Mucosa of stomach (tissue), 1 donor: ENCODE measurements around the gene MGRN1.

ENCODE experiments used
- H3K27me3 ChIP-seq: one replicate; pipeline ENCODE4 v1.7.0; 2013; ENCODE audit warnings: mild to moderate bottlenecking, low read length; ENCODE audit not compliant: control insufficient read depth, insufficient read depth
- H3K36me3 ChIP-seq: one replicate; pipeline ENCODE4 v1.7.0; 2013; ENCODE audit warnings: low read length; ENCODE audit not compliant: control insufficient read depth, insufficient read depth
- H3K4me1 ChIP-seq: one replicate; pipeline ENCODE4 v1.7.0; 2013; ENCODE audit warnings: mild to moderate bottlenecking, low read length; ENCODE audit not compliant: control insufficient read depth, insufficient read depth
- H3K4me3 ChIP-seq: one replicate; pipeline ENCODE4 v1.7.0; 2013; ENCODE audit warnings: low read length
- H3K9ac ChIP-seq: one replicate; pipeline ENCODE4 v1.7.0; 2013; ENCODE audit warnings: mild to moderate bottlenecking, low read length, moderate library complexity
- H3K9me3 ChIP-seq: one replicate; pipeline ENCODE4 v1.7.0; 2013; ENCODE audit warnings: mild to moderate bottlenecking, low read length, moderate library complexity; ENCODE audit not compliant: control insufficient read depth
- donor health status: Pancreatic carcinoma.

The MGRN1 gene

GRCh38 chr16:4624015-4624826, at the start of gene MGRN1:
TSS of gene MGRN1 (plus strand) at chr16:4624826. CDS start at chr16:4624961, 135 bp downstream.
- no peaks in the 10 kb centered on the region for H3K36me3 ChIP-seq
- H3K9ac ChIP-seq = peak within 1 kb of the TSS; percentile 98
- no peaks in the 10 kb centered on the region for H3K9me3 ChIP-seq
- peaks cover 17% of the 10 kb centered on the region for H3K4me1 ChIP-seq
- H3K4me3 ChIP-seq = peak within 1 kb of the TSS; percentile 59
- H3K27me3 ChIP-seq = no peaks in the 10 kb centered on the region

GRCh38 chr16:4574919-4575705, 49.5 kb upstream of the MGRN1 start:
- H3K4me3 ChIP-seq = no peak overlapping the region

GRCh38 chr16:4576008-4576407, 48.6 kb upstream of the MGRN1 start:
- Histone ChIP-seq H3K27me3 (no peaks in the 10 kb centered on the region), H3K4me1 (no peaks in the 10 kb centered on the region), H3K9ac (no peak overlapping the region), H3K36me3 (no peaks in the 10 kb centered on the region), H3K9me3 (no peaks in the 10 kb centered on the region), H3K4me3 (no peak overlapping the region)

More at GRCh38 chr16:4574919-4575705, 49.5 kb upstream of the MGRN1 start:
- Histone ChIP-seq H3K36me3 (no peaks in the 10 kb centered on the region), H3K9ac (no peak overlapping the region), H3K4me1 (no peaks in the 10 kb centered on the region), H3K27me3 (no peaks in the 10 kb centered on the region), H3K9me3 (no peaks in the 10 kb centered on the region)

GRCh38 chr16:4578961-4579530, 45.6 kb upstream of the MGRN1 start:
- no peaks in the 10 kb centered on the region for H3K27me3 ChIP-seq
- no peaks in the 10 kb centered on the region for H3K36me3 ChIP-seq
- H3K4me1 ChIP-seq = no peaks in the 10 kb centered on the region
- no peak overlapping the region for H3K4me3 ChIP-seq
- H3K9ac ChIP-seq = no peak overlapping the region
- H3K9me3 ChIP-seq = no peaks in the 10 kb centered on the region

GRCh38 chr16:4580250-4580649, 44.4 kb upstream of the MGRN1 start:
- no peaks in the 10 kb centered on the region for H3K4me1 ChIP-seq
- no peak overlapping the region for H3K9ac ChIP-seq
- H3K27me3 ChIP-seq = no peaks in the 10 kb centered on the region
- H3K4me3 ChIP-seq = no peak overlapping the region
- no peaks in the 10 kb centered on the region for H3K9me3 ChIP-seq
- H3K36me3 ChIP-seq = no peaks in the 10 kb centered on the region

GRCh38 chr16:4583906-4584305, 40.7 kb upstream of the MGRN1 start:
- Histone ChIP-seq H3K9me3 (peaks cover 7% of the 10 kb centered on the region), H3K9ac (no peak overlapping the region), H3K36me3 (no peaks in the 10 kb centered on the region), H3K27me3 (peaks cover 4% of the 10 kb centered on the region), H3K4me3 (no peak overlapping the region), H3K4me1 (no peaks in the 10 kb centered on the region)

- no peaks in the 10 kb centered on the region for H3K4me1 ChIP-seq
- no peaks in the 10 kb centered on the region for H3K36me3 ChIP-seq
- no peak overlapping the region for H3K4me3 ChIP-seq
- peaks cover 4% of the 10 kb centered on the region for H3K27me3 ChIP-seq
- peaks cover 7% of the 10 kb centered on the region for H3K9me3 ChIP-seq
- no peak overlapping the region for H3K9ac ChIP-seq
Measured at GRCh38 chr16:4586291-4586690, 38.3 kb upstream of the MGRN1 start.

- Histone ChIP-seq H3K4me3 (no peak overlapping the region), H3K9ac (no peak overlapping the region), H3K36me3 (no peaks in the 10 kb centered on the region), H3K27me3 (peaks cover 4% of the 10 kb centered on the region), H3K4me1 (no peaks in the 10 kb centered on the region), H3K9me3 (peaks cover 7% of the 10 kb centered on the region)
Measured at GRCh38 chr16:4588386-4588785, 36.2 kb upstream of the MGRN1 start.

GRCh38 chr16:4588961-4589360, 35.7 kb upstream of the MGRN1 start:
- Histone ChIP-seq H3K9me3 (peaks cover 7% of the 10 kb centered on the region), H3K4me3 (no peak overlapping the region), H3K9ac (no peak overlapping the region), H3K27me3 (peaks cover 4% of the 10 kb centered on the region), H3K36me3 (no peaks in the 10 kb centered on the region), H3K4me1 (no peaks in the 10 kb centered on the region)

- Histone ChIP-seq H3K4me1 (no peaks in the 10 kb centered on the region), H3K36me3 (no peaks in the 10 kb centered on the region), H3K4me3 (no peak overlapping the region), H3K9ac (no peak overlapping the region), H3K9me3 (peaks cover 7% of the 10 kb centered on the region), H3K27me3 (no peaks in the 10 kb centered on the region)
Measured at GRCh38 chr16:4591191-4591590, 33.4 kb upstream of the MGRN1 start.

- Histone ChIP-seq H3K4me1 (peaks cover 2% of the 10 kb centered on the region), H3K9me3 (peaks cover 7% of the 10 kb centered on the region), H3K9ac (no peak overlapping the region), H3K36me3 (no peaks in the 10 kb centered on the region), H3K27me3 (no peaks in the 10 kb centered on the region), H3K4me3 (no peak overlapping the region)
Measured at GRCh38 chr16:4591706-4592470, 32.7 kb upstream of the MGRN1 start.
